Activated CD4-positive, alpha-beta T cell treated with anti-CD3 and anti-CD28 coated beads for 24 hours (primary cell): Measurements from ENCODE around the gene MTMR10.
A peak's percentile ranks its signal among the peaks of the same experiment; 100 is the strongest.

Source experiments
- DNase-seq, 2 donors: peaks; one replicate each; pipeline ENCODE4 v3.0.0-alpha.2; 2020; ENCODE audit warnings: low read depth in 2 of 2

Gene MTMR10

GRCh38 chr15:30921106-30921505 is 70.3 kb downstream of the MTMR10 start:
- no peak for DNase-seq

DNA sequence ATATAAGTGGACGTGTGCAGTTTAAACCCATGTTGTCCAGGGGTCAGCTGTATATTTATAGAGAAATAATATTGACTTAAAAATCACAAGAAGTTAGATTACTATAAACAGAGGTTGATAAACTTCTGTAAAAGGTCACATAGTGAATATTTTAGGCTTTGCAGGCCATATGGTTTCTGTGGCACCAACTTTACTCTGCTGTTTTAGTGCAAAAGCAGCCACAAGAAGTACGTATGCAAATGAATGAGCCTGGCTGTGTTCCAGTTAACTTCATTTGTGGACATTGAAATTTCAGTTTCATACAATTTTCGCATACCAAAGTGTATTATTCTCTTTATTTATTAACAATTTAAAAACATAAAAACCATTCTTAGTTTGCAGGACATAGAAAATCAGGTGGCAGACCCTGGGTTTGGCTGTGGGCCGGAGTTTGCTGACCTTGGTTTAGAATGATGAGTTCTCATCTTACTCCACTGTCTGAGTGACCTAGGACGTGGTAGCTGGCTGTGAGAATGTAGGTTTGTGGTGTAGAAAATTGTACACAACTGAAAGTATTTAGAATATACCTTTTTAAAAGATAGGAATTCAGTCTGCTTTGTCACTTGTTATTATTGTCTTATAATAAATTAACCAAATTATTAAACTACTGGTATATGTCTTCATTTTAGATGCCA is 71.4 kb downstream of the MTMR10 start:
- no peak for DNase-seq

DNA sequence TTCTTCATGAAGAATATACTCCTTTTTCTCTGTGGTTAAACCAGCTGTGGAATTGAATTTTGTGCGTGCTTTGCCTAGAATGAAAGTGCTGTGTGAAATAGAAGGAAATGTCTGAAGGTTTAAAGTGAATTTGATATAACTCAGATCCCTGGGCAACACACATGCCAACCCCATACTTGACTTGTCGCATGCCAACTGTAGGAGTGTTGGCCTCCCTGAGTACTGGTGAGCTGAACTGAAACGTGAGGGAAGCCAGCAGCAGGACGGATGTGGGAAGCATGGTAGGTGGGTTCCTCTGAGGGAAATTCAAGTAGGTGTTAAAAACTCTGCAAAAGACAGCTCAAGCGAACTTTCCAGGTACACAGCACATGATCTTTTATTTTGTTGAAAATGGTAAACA is 73.1 kb downstream of the MTMR10 start:
- DNase-seq, result no peak

DNA sequence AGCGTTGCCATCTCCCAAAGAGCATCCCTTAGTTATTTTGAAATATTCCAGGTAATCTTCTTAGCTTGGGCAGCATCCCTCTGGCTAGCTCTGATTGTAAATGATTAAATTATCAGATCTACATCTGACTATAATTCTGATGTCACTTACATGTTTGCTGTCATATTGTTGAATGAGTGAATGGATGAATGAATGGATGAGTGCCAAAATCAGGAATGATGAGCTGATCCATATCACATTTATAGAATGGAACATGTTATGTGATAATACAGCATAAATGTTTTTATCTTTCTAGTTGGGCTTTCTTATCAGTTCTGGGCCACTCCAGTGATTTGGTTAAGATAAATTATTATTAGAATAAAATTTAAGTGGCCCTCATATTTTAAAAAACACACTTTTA is 73.8 kb downstream of the MTMR10 start:
- no peak for DNase-seq

- no peak for DNase-seq
These were observed 74.4 kb downstream of the MTMR10 start for GRCh38 chr15:30917013-30917412.

- no peak for DNase-seq
These were observed 77.7 kb downstream of the MTMR10 start for GRCh38 chr15:30913761-30914160.

DNA sequence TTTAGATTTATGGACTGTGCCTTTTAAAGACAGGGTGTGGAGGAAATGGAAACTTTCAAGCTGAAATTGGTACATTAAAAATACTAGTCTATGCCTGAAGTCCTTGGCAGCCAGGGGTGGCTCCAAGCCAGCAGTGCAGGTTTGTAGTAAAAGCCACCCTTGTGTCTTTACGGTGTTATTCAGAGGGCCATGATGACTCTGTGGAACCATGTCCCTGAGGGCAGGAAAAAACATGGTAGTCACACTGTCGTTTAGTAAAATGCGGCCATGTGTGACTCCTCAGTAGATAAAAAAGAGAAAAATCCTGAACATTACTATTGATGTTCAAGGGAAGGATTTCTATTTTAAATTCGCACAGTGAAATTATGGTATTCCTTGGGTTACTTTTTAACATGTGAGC is 85.1 kb downstream of the MTMR10 start:
- no peak for DNase-seq

GRCh38 chr15:30905821-30906220 is 85.6 kb downstream of the MTMR10 start:
- DNase-seq, result no peak

DNA sequence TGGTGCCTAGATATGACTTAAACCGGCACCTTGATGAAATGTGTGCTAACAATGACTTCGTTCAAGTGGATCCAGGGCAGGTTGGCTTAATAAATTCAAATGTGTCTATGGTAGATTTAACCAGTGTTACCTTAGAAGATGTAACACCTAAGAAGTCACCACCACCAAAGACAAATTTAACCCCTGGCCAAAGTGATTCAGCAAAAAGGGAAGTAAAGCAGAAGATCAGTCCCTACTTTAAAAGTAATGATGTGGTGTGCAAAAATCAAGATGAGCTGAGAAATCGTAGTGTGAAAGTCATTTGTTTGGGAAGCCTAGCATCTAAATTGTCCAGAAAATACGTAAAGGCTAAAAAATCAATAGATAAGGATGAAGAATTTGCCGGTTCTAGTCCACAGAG is 86.6 kb downstream of the MTMR10 start:
- DNase-seq, result no peak

DNA sequence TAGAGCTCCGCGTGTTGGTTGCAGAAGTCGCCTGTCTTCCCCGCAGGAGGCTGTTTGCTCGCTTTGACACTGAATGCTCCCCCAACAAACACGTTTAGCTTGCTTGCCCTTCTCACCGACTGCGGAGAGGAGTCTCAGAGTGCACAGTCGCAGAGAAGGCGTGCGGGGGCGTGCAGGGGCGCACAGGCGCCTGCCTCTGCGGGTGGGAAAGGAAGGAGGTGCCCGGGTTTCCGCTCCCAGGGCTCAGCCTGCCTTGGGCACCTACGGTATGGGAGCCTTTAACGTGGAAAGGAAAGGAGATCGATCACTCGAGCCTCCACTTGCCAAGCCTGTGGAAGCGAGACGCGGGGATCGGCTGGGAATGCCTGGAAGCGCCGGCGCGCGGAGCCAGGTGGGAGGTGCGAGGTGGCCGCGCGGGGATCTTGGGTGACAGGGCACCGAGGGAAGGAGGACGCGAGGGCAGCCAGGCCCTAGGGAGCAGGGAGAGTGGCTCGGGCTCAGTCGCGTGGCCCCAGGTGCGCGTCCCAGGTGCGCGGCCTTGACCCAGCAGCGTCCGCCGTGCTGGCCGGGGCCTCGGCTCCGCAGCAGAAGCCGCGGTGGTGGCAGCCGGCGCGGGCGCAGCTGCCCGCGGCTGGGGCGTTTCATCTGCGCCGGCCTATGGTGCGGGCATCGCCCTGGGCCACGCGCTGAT is 87.8 kb downstream of the MTMR10 start, which contains the start of gene FAN1:
FAN1 (plus strand) TSS at position 419 of the 691 bp plus-strand sequence. CDS start 749 bp downstream, outside the sequence.
- DNase-seq, result peak; percentile 67 to 73

DNA sequence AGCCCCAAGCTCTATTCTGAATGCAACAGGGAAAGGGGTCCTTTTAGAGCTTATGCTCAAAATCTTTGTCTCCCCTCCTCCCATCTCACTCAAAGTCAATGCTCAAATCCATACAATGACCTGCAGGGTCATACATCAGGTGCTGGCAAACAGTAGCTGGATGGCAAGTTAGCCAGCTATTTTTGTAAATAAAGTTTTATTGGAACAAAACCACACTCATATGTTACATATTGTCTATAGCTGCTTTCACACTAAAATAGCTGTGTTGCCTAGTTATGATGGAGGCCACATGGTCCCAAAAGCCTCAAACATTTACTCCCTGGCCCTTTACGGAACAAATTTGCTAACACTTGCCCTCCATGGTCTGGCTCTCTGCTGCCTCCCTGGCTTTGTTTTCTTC is 89.5 kb downstream of the MTMR10 start:
- DNase-seq, result no peak

DNA sequence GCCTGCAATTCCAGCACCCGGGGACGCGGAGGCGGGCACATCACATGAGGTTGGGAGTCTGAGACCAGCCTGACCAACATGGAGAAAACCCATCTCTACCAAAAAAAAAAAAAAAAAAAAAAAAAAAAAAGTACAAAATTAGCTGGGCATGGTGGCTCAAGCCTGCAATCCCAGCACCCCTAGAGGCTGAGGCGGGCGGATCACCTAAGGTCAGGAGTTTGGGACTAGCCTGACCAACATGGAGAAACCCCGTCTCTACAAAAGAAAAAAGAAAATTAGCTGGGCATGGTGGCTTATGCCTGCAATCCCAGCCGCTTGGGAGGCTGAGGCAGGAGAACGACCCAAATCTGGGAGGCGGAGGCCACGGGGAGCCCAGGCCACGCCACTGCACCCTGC is 95.2 kb downstream of the MTMR10 start:
- DNase-seq, result no peak

GRCh38 chr15:30895461-30896210 is 95.8 kb downstream of the MTMR10 start:
- no peak for DNase-seq

GRCh38 chr15:30889196-30889595 is 102.2 kb downstream of the MTMR10 start:
- DNase-seq, result no peak
